Measurements from ENCODE around the gene FADS1. TPM values are rescaled to one million over a fixed set of nuclear protein-coding genes. Genes with fewer than 3 reads are reported as not detected.
A peak's percentile ranks its signal among the peaks of the same experiment; 100 is the strongest.

FADS1 gene
- total and polyA plus RNA-seq, 2 of the 13 experiments (the other 11 are each of a cell fraction or from before 2014, with no cell fraction given), result 91.8 to 108 TPM

- no peak for TF ChIP-seq ZKSCAN5 (CRISPR knock-in tag; IDR thresholded peaks at IDR 0.05)
- no peak for TF ChIP-seq ZNF704 (CRISPR knock-in tag; IDR thresholded peaks at IDR 0.05; ENCODE audit: borderline replicate concordance)
- no peak for TF ChIP-seq NFYB (CRISPR knock-in tag; IDR thresholded peaks at IDR 0.05)
- no peak for TF ChIP-seq GATAD2A (CRISPR knock-in tag; IDR thresholded peaks at IDR 0.05)
- no peak for TF ChIP-seq ASH2L (IDR thresholded peaks at IDR 0.05; ENCODE audit: insufficient read length, low read depth, low read length)
- TF ChIP-seq PRDM15 (CRISPR knock-in tag; IDR thresholded peaks at IDR 0.05), result no peak
- no peak for TF ChIP-seq CSRNP2 (CRISPR knock-in tag; conservative IDR thresholded peaks at IDR 0.05; ENCODE audit: low read depth)
- TF ChIP-seq ZMAT5 (CRISPR knock-in tag; IDR thresholded peaks at IDR 0.05; ENCODE audit: borderline replicate concordance, low read depth), result no peak
- TF ChIP-seq ZNF83 (CRISPR knock-in tag; IDR thresholded peaks at IDR 0.05; ENCODE audit: borderline replicate concordance), result no peak
- TF ChIP-seq TERF1 (CRISPR knock-in tag; IDR thresholded peaks at IDR 0.05), result no peak
- TF ChIP-seq CBX5 (CRISPR knock-in tag; IDR thresholded peaks at IDR 0.05; ENCODE audit: borderline replicate concordance), result no peak
- TF ChIP-seq BCL6 (CRISPR knock-in tag; IDR thresholded peaks at IDR 0.05), result no peak
- no peak for TF ChIP-seq NBN (conservative IDR thresholded peaks at IDR 0.05)
- no peak for TF ChIP-seq NONO (IDR thresholded peaks at IDR 0.05)
- TF ChIP-seq NONO (CRISPR knock-in tag; conservative IDR thresholded peaks at IDR 0.05), result no peak
- TF ChIP-seq HNRNPK (IDR thresholded peaks at IDR 0.05; ENCODE audit: low read depth, low read length, poor library complexity, severe bottlenecking), result no peak
- TF ChIP-seq ISL2 (CRISPR knock-in tag; IDR thresholded peaks at IDR 0.05), result no peak
- TF ChIP-seq ZNF816 (CRISPR knock-in tag; IDR thresholded peaks at IDR 0.05; ENCODE audit: borderline replicate concordance), result no peak
- 0 out of 2 replicates have a peak, but pooled peaks have one; percentile 35 for TF ChIP-seq SP140L (CRISPR knock-in tag; IDR thresholded peaks at IDR 0.05; ENCODE audit: borderline replicate concordance)
- no peak for TF ChIP-seq GTF2F1 (IDR thresholded peaks at IDR 0.05; ENCODE audit: low read length)
- TF ChIP-seq TFE3 (CRISPR knock-in tag; IDR thresholded peaks at IDR 0.05), result no peak
- TF ChIP-seq ZNF629 (CRISPR knock-in tag; conservative IDR thresholded peaks at IDR 0.05), result no peak
- no peak for TF ChIP-seq HNRNPH1 (optimal IDR thresholded peaks at IDR 0.05; ENCODE audit: low read depth, low read length)
Observed at GRCh38 chr11:61828379-61828628, 11.5 kb upstream of the FADS1 start (continued).

Measured in HepG2 (cell line).